ENCODE measurements around the gene IGFN1.

DNA sequence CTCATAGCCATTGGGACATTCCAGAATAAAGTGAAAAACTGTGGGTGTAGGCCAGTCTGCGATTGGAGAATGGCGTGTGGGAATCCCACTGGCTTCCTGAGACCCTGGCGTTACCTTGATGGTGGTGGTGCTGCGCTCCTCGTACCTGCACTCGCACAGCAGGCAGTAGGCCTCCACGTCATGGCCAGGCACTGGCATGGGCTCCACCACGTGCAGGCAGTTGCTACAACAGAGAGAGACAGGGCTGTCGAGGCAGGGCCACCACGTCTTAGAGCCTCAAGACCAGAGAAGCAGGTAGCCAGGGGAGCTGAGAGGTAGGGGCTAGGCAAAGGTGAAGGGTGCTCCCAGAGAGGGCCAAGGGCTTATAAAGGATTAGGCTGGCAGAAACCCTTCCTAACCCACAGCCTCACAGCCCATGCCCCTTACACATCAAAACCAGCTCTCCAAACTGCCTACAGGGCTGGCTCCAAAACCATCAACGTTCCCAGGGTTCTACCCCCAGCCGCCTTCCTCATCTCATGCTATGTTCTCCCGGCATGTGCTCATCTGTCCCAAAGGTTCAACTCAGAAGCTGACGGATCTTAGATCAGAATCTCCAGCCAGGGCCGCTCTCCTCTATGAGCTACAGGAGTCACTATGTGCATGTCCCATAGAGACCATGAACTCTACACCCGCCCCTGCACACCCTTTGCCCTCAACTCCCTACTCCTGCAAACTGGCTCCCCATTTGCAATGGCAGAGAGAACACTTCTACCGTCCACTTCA is 43.8 kb upstream of the IGFN1 start:
- TF ChIP-seq JUN (IDR thresholded peaks at IDR 0.05; ENCODE audit: borderline replicate concordance, low read depth, low read length) (no peak), JUN (CRISPR knock-in tag; IDR thresholded peaks at IDR 0.05; ENCODE audit: borderline replicate concordance) (no peak), NR2C2 (CRISPR knock-in tag; IDR thresholded peaks at IDR 0.05) (no peak), NR2C2 (tag; IDR thresholded peaks at IDR 0.05) (no peak)

Measured in K562 (cell line).